HuH-7 (cell line): Measurements from ENCODE around the gene TCP11X2.
"Not testable (repeated sequence)": the region's sequence is repeated elsewhere in the genome, so short reads cannot be mapped to it uniquely, and the experiment has no call there.

Source experiments
- DNase-seq: peaks from one replicate; pipeline ENCODE4 v3.0.0; 2011; ENCODE audit warnings: low spot score

TCP11X2 gene

DNA sequence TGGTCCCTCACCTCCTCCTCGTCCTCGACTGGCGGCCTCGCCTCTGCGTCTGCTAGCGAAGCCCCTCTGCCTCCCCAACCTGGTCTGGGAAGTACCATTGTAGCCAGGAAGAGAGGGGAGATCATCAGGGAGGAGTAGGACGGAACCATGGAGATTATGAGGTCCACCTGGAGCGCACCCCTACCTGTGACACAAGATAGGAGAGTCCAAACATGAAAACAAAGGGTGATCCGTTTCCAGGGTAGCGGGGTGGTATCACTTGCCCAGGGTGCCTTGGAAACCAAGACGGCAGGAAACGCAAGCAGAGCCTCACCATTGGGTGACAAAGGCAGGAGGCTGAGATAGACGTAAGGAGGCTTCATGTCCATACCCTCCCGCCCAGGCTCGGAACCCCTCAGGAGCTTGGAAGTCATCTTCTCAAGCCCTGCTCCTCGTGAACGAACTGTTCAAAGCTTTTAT lies at the start of gene TCP11X2:
TSS of gene TCP11X2 (minus strand) at position 51 of the 459 bp plus-strand sequence.
- not testable (repeated sequence) for DNase-seq

DNA sequence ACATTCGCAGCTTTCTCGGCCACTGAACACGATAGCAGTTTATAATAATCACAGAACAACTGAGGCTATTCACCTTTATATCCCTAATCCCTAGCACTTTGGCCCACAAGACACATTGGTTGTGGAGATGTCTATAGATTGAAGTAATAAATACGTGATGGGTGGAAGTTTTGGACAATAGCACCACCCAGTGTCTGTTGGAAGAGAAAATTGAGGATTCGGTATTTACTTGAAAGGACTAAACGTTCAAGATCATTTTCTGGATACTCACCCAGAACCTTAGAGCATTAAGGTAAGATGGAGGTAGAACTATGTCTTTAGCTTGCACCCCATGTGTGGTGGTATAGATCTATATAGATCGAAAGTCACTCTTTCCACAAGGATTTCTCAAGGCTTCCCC lies 45.7 kb upstream of the TCP11X2 start:
- no peak for DNase-seq

DNA sequence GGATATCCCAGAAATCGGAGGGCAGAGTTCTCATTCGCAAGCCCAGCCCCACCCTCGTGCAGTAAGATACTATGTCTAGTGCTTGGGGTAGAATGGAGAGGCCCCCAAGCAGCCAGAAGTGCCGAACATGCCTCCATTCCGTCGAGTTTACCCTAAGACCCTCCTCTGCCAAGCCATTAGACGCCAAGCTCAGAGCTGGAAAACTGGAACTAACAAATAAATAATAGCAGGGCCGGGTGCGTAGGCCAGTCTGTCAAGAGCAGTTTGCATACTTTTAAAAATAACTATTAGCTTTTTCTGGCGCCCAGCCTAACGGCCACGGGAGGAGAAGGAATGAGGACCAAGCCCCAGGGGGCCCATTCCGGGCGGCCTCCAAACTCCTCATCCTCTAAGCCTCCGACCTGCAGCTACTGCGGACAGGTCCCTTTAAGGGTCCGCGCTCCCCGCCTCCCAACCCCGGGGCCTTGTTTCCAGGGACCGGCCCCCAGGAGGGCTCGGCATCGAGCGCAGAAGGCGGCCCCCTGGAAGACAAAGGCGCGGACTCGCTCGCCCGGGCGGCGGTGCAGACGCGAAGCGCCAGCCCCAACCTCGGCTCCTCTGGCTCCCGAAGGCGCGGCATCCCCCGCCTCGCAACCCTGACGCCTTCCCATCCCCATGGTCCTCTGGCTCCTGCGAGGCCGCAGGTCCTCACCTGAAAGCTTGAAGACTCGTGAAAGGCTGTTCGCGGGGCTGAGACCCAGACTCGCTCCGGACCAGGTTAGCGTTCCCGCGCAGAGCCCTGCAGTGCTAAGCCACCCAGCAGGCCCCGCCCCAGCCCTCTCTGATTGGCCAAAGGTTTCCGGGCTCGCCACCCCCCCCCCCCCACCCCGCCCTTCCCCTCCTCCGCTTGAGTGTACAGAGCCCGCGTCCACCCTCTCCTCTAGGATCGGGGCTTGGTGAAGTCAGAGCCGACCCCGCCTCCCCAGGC lies 44.6 kb upstream of the TCP11X2 start, which contains the start of gene TMSB15A:
TSS of gene TMSB15A (minus strand) at position 765 of the 967 bp plus-strand sequence.
- peak; percentile 44 for DNase-seq

DNA sequence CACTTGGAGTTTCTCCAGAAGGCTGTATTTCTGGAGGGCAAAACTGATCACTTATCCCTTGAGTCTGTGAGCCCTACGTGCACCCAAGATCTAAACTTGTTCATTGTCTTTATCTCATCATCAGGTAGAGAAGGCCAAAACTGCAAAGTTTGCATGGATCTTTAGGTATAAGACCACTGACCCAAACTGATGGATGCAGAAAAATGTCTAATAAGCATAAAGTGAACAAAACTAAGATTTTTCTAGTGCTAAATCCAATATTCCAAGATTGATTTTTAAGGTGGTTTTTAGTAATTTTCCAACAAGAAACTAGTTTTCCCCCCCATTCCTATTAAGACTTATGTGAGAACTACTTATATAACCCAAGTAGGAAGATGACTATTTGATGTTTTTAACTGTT lies 42.9 kb upstream of the TCP11X2 start:
- no peak for DNase-seq

DNA sequence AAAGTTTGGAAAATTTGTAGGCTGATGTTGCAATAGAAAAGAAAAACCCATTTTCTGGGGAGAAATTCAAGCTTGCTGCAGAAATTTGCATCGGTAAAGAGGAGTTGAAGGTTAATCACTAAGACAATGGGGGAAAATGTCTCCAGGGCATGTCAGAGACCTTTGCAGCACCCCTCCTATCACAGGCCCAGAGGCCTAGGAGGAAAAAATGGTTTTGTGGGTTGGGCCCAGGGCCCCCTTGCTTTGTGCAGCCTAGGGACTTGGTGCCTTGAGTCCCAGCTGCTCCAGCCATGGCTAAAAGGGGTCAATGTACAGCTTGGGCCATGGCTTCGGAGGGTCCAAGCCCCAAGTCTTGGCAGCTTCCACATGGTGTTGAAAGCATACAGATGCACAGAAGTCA lies 27.1 kb upstream of the TCP11X2 start:
- no peak for DNase-seq

DNA sequence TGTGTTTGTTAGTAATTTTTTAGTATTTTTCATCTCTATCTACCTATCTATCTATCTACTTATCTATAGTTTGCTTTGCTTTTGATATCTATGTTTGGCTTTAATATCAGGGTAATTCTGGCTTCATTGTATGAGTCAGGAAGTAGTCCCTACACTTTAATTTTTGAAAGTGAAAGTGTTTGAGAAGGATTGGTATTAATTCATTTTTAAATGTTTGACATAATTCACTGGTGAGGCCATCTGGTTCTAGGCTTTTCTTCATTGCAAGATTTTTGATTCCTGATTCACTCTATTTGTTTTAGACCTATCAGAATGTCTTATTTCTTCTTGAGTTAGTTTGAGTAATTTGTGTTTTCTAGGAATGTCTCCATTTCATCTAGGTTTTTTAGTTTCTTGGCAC lies 20.2 kb upstream of the TCP11X2 start:
- no peak for DNase-seq

DNA sequence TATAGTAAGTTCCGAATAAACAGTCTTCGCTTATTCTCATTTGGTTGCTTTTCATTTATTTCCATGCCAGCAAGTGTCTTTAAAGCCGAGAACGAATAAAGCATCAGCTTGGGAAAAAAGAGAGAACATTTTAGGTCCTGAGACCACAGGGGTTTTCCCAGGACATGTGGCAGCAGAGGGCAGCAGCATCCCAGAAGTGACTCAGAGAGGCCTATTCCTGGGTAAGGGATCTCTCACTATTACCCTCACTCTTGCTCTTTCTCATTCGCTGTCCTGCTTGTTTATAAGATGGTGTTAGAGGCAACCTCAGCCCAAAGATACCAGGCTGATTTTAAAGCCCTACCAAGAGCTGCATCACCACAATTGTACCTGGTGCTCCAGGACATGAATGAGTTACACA lies 7.2 kb upstream of the TCP11X2 start:
- DNase-seq, result not testable (repeated sequence)

DNA sequence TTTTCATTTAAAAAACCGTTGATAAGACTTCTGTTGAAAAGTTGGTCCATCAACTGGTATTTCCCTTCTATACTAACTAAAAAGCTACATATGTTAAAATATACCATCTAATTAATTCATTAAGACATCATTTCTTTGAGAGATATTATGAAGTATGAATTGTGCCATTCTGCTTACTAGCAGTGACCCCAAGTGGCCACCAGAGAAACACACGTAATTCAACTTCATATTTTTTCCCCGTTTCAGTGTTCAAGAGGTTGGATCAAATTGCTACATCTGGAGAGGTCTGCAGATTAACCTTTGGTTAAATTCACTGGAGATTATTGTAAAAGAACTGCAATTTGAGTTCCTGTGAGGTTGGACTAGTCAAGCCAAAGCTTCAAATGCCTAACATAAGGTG lies 1.4 kb downstream of the TCP11X2 start:
- not testable (repeated sequence) for DNase-seq

DNA sequence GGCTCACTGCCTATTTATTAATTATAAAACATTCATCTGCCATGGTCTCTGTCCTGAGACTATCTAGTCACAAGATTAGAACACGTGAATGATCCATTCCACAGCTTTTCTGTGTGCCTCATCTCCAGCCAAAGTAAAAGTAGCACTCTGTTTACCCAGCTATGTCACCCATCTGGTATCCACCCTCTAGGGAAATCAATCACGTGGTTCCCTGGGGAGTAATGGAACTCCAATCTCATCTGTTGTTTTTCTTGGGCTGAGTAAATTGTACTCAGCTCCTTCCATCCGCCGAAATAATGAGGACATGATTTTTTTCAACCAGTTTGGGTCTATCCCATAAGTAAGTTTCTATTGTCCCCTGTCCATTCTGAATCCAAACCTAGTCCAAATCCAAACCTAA lies 13.0 kb downstream of the TCP11X2 start:
- DNase-seq, result not testable (repeated sequence)

DNA sequence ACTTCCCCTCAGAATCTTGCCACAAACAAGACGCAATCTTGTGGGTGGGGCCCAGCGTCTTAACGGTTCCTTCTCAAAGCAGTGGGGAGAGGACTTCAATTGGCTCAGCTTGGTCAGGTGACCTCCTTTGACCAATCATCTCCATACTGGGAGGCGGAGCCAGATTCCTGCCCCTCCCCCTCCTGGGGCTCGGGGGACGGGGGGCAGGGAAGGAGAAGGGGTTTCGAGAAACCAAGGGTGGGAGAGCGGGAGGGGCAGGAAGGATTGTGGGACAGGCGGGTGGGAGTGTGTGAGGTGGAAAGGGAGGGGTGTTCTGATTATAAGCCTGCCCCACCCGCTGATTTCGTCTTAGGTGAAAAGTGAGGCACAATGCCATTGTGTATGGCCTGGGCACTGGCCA lies 31.7 kb downstream of the TCP11X2 start, which contains the start of gene NXF2B:
TSS of gene NXF2B (minus strand) at position 101 of the 400 bp plus-strand sequence. CDS start 59,972 bp downstream, outside the sequence.
- not testable (repeated sequence) for DNase-seq

DNA sequence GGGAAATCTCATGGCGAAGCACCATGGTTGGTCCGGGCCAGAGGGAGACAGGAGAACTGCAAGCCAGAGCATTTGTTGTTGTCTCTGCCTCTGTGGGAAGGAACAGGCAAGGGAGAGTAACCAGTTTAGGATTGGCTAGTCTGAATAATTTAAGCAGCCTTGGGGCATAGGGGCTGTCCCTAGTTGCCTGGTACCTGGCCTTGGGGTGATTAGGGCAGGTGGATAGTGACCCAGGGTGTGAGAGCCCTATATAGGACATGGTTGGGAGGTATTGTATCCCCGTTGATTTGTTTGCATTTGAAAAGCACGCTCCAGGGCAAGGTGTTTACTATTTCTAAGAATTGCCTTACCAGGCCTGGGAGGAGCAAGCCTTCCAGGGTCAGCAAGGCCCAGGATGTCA lies 57.1 kb downstream of the TCP11X2 start:
- not testable (repeated sequence) for DNase-seq
